Esophagus muscularis mucosa (tissue), 3 donors: Measurements from ENCODE around the gene VIPAS39.
"Not testable (repeated sequence)": the region's sequence is repeated elsewhere in the genome, so short reads cannot be mapped to it uniquely, and the experiment has no call there.

ENCODE experiments used
- POLR2A ChIP-seq: fragments of 450-650 bp; IDR thresholded peaks from one replicate; pipeline ENCODE4 v1.6.1; 2017; ENCODE audit warnings: antibody characterized with exemption, moderate library complexity, mild to moderate bottlenecking, low read depth
- POLR2AphosphoS5 ChIP-seq, 2 donors: sonication (generic); formaldehyde crosslinking; IDR thresholded peaks; one replicate each; pipeline ENCODE4 v1.6.1; 2017; ENCODE audit warnings: antibody characterized with exemption in 2 of 2
- TF ChIP-seq, protein P1 (sequence below), 3 experiments: fragments of 200-600 bp in 2 of 3; fragments of 450-650 bp in 1 of 3; sonication (generic) in 2 of 3; IDR thresholded peaks; one replicate each; pipeline ENCODE4 v1.5.1; 2017 to 2019; ENCODE audit warnings: antibody characterized with exemption in 3 of 3, mild to moderate bottlenecking in 2 of 3, moderate library complexity in 1 of 3

DNA sequence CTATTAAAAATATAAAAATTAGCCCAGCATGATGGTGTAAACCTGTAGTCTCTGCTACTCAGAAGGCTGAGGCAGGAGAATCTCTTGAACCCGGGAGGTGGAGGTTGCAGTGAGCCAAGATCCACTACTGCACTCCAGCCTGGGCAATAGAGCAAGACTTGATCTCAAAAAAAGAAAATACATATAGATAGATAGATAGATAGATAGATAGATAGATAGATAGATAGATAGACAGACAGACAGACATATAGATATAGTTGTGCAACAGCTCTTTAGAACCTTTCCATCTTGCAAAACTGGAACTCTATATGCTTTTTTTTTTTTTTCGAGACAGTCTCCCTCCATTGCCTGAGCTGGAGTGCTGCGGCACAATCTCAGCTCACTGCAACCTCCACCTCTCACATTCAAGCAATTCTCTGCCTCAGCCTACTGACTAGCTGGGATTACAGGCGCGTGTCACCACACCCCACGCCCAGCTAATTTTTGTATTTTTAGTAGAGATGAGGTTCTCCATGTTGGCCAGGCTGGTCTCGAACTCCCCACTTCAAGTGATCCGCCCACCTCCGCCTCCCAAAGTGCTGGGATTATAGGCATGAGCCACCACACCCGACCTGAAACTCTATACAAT, 41.9 kb downstream of the VIPAS39 start:
- TF ChIP-seq POLR2AphosphoS5 (IDR thresholded peaks at IDR 0.05); POLR2A: not testable (repeated sequence)
- TF ChIP-seq, protein P1, sequence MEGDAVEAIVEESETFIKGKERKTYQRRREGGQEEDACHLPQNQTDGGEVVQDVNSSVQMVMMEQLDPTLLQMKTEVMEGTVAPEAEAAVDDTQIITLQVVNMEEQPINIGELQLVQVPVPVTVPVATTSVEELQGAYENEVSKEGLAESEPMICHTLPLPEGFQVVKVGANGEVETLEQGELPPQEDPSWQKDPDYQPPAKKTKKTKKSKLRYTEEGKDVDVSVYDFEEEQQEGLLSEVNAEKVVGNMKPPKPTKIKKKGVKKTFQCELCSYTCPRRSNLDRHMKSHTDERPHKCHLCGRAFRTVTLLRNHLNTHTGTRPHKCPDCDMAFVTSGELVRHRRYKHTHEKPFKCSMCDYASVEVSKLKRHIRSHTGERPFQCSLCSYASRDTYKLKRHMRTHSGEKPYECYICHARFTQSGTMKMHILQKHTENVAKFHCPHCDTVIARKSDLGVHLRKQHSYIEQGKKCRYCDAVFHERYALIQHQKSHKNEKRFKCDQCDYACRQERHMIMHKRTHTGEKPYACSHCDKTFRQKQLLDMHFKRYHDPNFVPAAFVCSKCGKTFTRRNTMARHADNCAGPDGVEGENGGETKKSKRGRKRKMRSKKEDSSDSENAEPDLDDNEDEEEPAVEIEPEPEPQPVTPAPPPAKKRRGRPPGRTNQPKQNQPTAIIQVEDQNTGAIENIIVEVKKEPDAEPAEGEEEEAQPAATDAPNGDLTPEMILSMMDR (IDR thresholded peaks at IDR 0.05) = not testable (repeated sequence)
